HG03521 (cell line): ENCODE measurements around the gene CHD2.

Experiments used
- ATAC-seq: cut with Tn5 transposase; IDR thresholded peaks from one replicate; pipeline ENCODE4 v1.9.1; 2021; ENCODE audit warnings: mild to moderate bottlenecking, moderate library complexity; ENCODE audit not compliant: unreplicated experiment

Gene CHD2

DNA sequence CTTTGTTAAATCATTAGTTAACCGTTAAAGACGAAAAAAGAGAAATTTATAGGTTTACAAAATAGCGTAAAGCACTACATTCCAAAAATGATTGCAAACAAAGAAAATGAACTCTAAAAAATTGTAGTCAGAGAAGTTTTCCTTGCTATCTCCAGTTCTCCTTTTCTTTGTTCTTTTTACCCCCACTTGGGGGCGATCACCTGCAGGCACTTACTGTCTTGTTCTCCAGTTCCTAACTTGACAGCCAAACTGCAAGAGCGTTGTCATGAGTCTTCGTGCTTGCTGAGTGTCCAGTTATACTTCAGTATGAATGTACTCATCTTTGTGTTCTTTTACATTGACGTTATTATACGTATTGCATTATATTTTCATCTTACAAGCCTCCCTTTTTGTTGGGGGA is 54.5 kb downstream of the CHD2 start:
- ATAC-seq: no peak

- ATAC-seq: no peak
Measured at GRCh38 chr15:92955706-92956105, 55.6 kb downstream of the CHD2 start.

DNA sequence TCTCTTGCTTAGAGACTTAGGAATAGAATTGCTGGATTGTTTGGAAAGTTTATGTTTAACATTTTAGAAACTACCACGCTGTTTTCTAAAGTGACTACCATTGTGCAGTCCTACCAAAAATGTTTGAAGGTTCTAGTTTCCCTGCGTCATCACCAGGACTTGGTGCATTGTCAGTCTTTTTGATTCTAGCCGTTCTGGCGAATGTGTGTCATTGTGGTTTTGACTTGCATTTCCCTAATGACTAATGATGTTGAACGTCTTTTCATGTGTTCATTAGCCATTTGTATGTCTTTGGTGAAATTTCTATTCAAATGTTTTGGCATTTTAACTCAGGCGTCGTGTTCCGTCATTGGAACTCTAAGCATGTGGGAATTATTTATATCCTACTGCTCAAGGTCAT is 58.0 kb downstream of the CHD2 start:
- no peak for ATAC-seq

DNA sequence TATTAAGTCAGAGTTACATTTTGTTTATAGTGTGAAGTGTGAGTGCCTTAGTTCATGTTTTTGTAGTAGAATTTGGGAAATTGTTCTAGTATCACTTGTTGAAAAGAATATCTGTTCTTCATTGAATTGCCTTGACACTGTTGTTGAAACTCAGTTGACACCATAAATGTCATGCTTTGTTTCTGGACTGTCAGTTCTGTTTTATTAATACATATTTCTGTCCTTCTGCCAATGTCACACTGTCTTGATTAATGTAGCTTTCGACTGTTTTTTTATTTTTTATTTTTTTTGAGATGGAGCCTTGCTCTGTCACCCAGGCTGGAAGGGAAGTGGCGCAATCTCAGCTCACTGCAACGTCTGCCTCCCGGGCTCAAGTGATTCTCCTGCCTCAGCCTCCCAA is 59.1 kb downstream of the CHD2 start:
- no peak for ATAC-seq

GRCh38 chr15:92960996-92961681 is 61.0 kb downstream of the CHD2 start:
- ATAC-seq: no peak

GRCh38 chr15:92962914-92963313 is 62.8 kb downstream of the CHD2 start:
- ATAC-seq: no peak

- no peak for ATAC-seq
Measured at GRCh38 chr15:92963794-92964193, 63.7 kb downstream of the CHD2 start.

DNA sequence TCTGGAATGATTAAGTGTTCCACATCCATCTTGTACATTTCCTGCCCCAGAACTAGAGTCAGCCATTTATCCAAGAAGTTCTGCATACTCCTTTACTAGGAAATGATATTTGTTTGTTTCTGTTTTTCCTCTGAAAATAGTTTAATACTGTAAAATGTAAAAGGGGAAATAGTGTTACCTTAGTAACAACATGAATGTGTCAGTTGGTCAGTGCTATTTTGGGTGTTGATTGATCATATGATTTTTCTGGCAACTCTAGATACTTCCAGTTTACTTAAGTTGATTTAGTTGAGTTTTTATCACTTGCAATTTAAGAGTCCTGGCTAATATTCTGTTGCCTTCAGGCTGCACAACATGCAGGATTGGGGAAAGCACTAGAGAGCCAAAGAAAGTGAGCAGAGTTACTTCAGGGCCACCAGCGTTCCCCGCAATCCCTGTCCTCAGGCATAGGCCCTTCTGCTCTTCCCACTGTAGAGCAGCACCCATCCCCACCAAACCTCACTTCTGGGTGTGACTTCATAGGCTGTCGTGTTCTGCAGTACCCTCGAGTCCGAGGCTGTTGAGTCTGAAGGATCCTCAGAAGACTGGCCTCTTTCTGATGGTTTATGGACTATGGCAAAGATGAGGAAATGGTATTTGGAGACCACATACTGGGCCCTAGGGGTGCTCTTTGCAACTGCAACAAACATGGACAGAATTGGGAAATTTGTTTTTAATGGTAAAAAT is 69.0 kb downstream of the CHD2 start:
- ATAC-seq: no peak

- ATAC-seq: no peak
Measured at GRCh38 chr15:92970656-92971055, 70.5 kb downstream of the CHD2 start.

DNA sequence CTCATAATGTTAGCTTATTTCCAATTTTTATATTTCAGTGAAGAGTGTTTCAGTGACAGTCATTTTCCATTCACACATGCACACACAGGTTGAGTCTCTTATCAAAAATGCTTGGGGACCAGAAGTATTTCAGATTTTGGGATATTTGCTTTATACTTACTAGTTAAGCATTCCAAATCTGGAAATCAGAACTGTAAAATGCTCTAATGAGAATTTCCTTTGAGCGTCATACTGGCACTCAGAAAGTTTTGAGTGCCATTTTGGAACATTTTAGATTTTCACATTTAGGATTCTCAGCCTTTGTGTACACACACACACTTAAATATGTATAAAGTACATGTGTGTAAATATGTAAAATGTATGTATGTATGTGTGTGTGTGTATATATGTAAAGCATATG is 71.0 kb downstream of the CHD2 start:
- ATAC-seq: no peak

- no peak for ATAC-seq
Measured at GRCh38 chr15:92971713-92972112, 71.6 kb downstream of the CHD2 start.

- ATAC-seq: no peak
Measured at GRCh38 chr15:92974183-92974915, 74.2 kb downstream of the CHD2 start.

DNA sequence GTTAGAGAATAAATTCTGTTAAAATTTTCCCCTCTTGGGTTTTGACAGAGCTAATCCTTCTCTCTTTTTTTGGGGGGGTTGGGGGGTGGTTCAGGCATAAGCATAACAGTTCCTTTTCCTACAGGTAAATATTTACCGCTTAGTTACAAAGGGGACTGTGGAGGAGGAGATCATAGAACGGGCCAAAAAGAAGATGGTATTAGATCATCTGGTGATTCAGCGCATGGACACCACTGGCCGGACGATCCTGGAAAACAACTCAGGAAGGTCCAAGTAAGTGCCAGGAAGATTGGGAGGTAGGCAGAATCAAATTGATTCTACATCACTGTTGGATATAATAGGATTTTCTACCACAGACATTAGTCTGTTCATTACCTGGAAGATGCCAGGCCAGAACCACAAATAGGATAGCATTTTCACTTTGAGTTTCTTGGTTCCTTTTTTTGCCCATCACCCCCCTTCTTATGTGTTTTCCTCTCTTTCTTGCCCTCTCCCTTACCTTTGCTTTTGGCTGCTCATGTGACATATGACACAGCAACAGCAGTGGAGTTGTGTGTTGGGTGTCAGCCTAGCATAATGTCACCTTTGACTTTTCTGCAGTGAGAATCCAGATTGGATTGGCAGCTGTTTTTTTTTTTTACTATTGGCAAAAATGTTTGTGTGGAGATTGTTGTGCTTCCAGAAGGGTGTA is 79.0 kb downstream of the CHD2 start:
- no peak for ATAC-seq

DNA sequence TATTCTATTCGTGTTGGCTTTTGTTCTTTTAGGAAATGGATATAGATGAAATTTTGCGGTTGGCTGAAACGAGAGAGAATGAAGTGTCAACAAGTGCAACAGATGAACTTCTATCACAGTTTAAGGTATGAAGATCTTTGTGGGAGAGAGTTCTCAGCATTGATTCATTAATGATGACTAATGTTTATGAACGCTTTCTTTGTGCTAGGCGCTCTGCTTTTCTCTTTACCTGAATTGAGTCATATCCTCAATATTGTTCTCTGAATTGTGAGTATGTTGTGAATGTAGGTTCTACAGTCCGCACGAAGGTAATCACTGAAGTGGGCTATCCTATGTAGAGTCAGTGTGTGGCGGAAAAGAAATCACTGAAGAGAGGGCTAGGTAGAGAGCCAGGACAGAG is 81.2 kb downstream of the CHD2 start:
- ATAC-seq: no peak

- no peak for ATAC-seq
Measured at GRCh38 chr15:92984161-92984560, 84.0 kb downstream of the CHD2 start.

DNA sequence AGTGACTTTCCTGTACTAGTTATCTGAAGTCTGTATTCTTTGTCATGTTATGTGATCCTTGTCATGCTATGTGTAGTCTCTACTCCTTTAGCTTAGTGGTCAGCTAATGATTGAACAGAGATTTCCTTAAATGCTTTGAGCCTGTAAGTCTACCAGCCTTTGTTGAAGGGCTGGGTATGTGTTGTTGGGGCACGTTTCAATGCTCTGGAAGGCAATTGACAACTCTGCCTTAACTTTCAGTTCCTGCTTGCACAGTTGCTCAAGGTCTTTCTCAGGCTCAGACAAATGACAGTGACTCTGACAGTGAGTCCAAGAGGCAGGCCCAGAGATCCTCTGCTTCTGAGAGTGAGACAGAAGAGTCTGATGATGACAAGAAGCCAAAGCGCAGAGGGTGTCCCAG is 89.3 kb downstream of the CHD2 start:
- no peak for ATAC-seq

GRCh38 chr15:92990031-92990430 is 89.9 kb downstream of the CHD2 start:
- no peak for ATAC-seq

DNA sequence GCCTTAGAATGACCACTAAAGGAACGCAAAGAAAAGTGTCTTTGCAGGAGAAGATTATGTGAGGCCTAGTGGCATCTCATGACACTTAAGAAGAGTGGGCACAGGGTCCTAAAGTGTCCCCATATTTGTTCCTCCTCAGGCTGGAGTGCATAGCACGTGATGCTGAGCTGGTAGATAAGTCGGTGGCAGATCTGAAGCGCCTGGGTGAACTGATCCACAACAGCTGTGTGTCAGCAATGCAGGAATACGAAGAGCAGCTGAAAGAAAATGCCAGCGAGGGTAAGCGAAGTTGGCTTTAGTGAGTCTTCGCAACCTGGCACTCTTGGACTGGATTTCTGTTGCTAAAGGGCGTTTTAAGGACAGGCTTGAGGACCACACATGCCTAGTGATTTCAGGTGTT is 92.6 kb downstream of the CHD2 start:
- no peak for ATAC-seq

- no peak for ATAC-seq
Measured at GRCh38 chr15:92997821-92998220, 97.7 kb downstream of the CHD2 start.

DNA sequence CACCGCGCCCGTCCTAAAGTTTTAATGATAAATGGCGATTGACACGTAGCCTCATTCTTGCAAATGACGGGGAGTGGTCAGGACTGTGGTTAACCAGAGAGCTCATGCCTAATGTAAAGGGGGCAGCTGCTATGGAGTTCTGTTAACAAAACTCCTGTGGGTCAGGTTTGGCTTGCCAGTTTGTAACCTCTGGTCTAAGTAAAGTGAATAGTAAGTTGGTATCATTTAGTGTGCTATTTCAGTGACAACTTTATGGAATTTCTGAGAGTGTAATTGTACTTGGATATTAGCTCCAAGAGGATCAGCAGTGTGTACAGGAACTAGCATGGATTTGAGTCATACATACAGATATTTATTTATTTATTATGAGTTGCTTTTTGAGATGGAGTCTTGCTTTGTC is 101.0 kb downstream of the CHD2 start:
- ATAC-seq: no peak

DNA sequence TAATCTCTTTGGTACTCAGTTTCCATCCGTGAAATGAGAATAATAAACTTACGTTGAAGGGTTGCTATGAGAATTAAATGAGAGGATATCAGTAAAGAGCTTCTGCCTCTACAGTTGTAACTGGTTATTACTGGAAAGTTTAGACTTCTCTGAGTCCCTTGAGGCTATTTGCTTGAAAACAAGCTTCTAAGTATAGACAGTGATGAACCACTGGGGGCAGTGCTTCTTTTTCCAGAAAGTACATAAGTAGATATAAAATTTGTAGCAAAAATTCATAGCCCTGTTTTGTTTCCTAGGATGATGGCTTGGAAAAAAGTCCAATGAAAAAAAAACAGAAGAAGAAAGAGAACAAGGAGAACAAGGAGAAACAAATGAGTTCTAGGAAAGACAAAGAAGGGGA is 101.8 kb downstream of the CHD2 start:
- ATAC-seq: no peak
